ENCODE data around the gene PRKAR1A.

Gene PRKAR1A

DNA sequence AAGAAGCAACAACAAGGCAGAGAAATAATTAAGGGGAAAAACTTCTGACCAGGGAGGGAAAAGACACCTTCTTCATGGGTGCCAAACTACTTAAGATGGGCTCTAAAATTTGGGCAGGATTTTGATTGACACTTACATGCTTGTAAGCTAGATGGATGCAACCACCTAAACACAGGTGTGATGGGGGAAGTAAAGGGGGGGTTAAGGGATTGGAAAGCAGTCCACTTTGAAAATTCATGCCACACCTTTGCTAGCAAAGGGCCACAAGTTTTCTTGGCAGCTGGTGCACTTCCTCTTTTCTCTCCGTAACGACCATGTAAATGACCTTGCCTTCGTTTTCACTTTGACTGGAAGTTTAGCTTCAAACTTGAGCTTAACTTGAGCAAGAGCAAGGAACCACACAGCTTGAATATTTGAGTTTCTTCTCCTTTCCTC, 14.3 kb upstream of the PRKAR1A start:
- Histone ChIP-seq H3K9ac (ENCODE audit: low read depth, low read length, poor library complexity) (no peak overlapping the region), H3K36me3 (replicated peaks in 1 of 2; ENCODE audit: control insufficient read depth in 2 of 2, insufficient read depth in 2 of 2, low read length in 2 of 2) (no peaks in the 10 kb centered on the region), H3K14ac (ENCODE audit: low read length) (no peak overlapping the region), H3K4me1 (ENCODE audit: control insufficient read depth in 2 of 2, insufficient read depth in 1 of 2, low read depth in 1 of 2, low read length in 2 of 2) (no peaks in the 10 kb centered on the region), H3K79me1 (ENCODE audit: low read depth, low read length) (no peaks in the 10 kb centered on the region), H4K91ac (ENCODE audit: low read depth, low read length, poor library complexity) (no peak overlapping the region), H3K18ac (ENCODE audit: low read length) (no peak overlapping the region), H3K27ac (replicated peaks; ENCODE audit: low read length) (no peak overlapping the region), H2BK12ac (ENCODE audit: low read length) (no peak overlapping the region), H3K4ac (ENCODE audit: low read length) (no peak overlapping the region), H3K27me3 (ENCODE audit: control insufficient read depth in 3 of 3, insufficient read depth in 3 of 3, low read depth in 1 of 3, low read length in 3 of 3) (no peaks in the 10 kb centered on the region), H2BK15ac (ENCODE audit: low read length) (no peak overlapping the region), H4K8ac (ENCODE audit: low read depth, low read length) (no peak overlapping the region), H2BK5ac (ENCODE audit: low read length) (no peak overlapping the region), H3K9me3 (replicated peaks in 1 of 2; ENCODE audit: control insufficient read depth in 2 of 2, insufficient read depth in 1 of 2, low read depth in 1 of 2, low read length in 2 of 2) (no peaks in the 10 kb centered on the region), H3K4me3 (ENCODE audit: low read length in 2 of 2) (no peak overlapping the region), H2BK120ac (ENCODE audit: low read depth, low read length) (no peak overlapping the region), H2AK5ac (ENCODE audit: low read depth, low read length) (no peak overlapping the region), H2AFZ (ENCODE audit: low read length) (no peak overlapping the region), H3K23ac (ENCODE audit: low read depth, low read length, poor library complexity) (no peak overlapping the region), H3K4me2 (ENCODE audit: insufficient read depth, low read length, poor library complexity, severe bottlenecking) (no peak overlapping the region)
- DNase-seq (ENCODE audit: low spot score) = no peak
- no CpG with 5 or more reads among the region's 3 CpGs for WGBS, 2 donors (ENCODE audit: extremely low coverage in 2 of 2, insufficient read length in 2 of 2, insufficient replicate concordance in 1 of 2)

DNA sequence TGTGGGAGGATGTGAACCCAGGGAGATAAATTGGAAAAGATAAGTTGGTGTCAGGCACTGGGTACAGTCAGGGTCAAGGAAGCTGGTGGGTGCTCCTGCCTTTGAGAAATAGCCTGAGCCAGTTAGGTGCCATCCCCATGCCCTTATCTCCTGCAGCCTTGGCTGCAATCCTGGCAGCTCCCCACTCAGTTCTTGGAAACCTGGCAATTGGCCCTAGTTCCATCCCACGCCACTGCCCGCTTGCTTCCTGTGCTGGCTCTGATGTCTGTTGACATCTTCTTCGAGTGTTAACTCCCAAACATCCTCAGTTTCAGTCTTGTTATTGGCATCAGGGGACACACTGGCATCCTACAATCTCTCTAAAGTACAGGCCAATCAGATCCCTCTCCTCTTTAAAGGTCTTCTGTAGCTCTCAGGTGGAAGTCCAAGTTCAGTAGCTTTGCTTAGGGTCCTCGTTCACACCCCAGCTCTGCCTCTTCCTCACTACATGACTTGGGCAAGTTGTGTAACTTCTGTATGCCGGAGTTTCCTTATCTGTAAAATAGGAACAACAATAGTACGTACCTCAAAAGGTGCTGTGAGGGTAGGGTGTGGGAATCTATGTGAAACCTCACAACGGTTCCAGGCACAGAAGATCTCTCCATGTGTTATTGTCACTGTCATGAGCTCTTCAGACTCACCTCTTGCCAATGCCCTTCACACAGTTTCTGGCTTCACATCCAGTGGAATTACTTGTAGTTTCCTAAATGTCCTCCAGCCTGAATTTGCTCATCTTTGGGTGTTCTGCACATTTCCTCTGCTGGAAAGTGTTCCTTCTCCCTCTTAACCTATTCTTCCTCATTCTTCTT, 13.5 kb upstream of the PRKAR1A start:
- H3K4ac ChIP-seq (ENCODE audit: low read length) = no peak overlapping the region
- H3K9ac ChIP-seq (ENCODE audit: low read depth, low read length, poor library complexity) = no peak overlapping the region
- H4K91ac ChIP-seq (ENCODE audit: low read depth, low read length, poor library complexity) = no peak overlapping the region
- no peak overlapping the region for H3K23ac ChIP-seq (ENCODE audit: low read depth, low read length, poor library complexity)
- no peak overlapping the region for H3K4me3 ChIP-seq (ENCODE audit: low read length in 2 of 2)
- no peak overlapping the region for H2BK12ac ChIP-seq (ENCODE audit: low read length)
- no peaks in the 10 kb centered on the region for H3K36me3 ChIP-seq (replicated peaks in 1 of 2; ENCODE audit: control insufficient read depth in 2 of 2, insufficient read depth in 2 of 2, low read length in 2 of 2)
- no CpG with 5 or more reads among the region's 7 CpGs for WGBS, 2 donors (ENCODE audit: extremely low coverage in 2 of 2, insufficient read length in 2 of 2, insufficient replicate concordance in 1 of 2)
- H3K18ac ChIP-seq (ENCODE audit: low read length) = no peak overlapping the region
- no peak overlapping the region for H2BK15ac ChIP-seq (ENCODE audit: low read length)
- no peak overlapping the region for H4K8ac ChIP-seq (ENCODE audit: low read depth, low read length)
- DNase-seq (ENCODE audit: low spot score) = no peak
- no peak overlapping the region for H2BK120ac ChIP-seq (ENCODE audit: low read depth, low read length)
- H3K27ac ChIP-seq (replicated peaks; ENCODE audit: low read length) = no peak overlapping the region
- no peak overlapping the region for H3K4me2 ChIP-seq (ENCODE audit: insufficient read depth, low read length, poor library complexity, severe bottlenecking)
- no peaks in the 10 kb centered on the region for H3K9me3 ChIP-seq (replicated peaks in 1 of 2; ENCODE audit: control insufficient read depth in 2 of 2, insufficient read depth in 1 of 2, low read depth in 1 of 2, low read length in 2 of 2)
- H3K27me3 ChIP-seq (ENCODE audit: control insufficient read depth in 3 of 3, insufficient read depth in 3 of 3, low read depth in 1 of 3, low read length in 3 of 3) = no peaks in the 10 kb centered on the region
- H2AFZ ChIP-seq (ENCODE audit: low read length) = no peak overlapping the region
- no peaks in the 10 kb centered on the region for H3K79me1 ChIP-seq (ENCODE audit: low read depth, low read length)
- H3K4me1 ChIP-seq (ENCODE audit: control insufficient read depth in 2 of 2, insufficient read depth in 1 of 2, low read depth in 1 of 2, low read length in 2 of 2) = no peaks in the 10 kb centered on the region
- no peak overlapping the region for H2BK5ac ChIP-seq (ENCODE audit: low read length)
- no peak overlapping the region for H2AK5ac ChIP-seq (ENCODE audit: low read depth, low read length)
- H3K14ac ChIP-seq (ENCODE audit: low read length) = no peak overlapping the region

DNA sequence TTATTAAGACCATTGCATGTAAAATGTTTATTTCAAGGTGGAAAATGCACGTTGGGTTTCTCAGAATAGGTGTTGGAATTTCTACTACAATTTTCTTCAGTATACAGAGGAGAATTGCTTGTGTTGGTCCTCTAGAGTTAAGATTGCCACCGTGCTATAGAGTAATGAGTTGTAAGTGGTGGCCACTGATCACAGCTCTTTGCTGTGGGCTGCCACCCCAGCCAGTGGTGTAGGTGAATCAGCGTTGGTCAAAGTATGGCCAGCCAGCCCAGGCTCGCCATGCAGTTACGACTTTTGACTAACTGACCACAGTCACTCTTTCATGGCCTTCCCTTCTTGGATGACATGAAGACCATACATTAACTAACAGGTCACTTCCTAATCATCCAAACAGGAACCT, 12.6 kb upstream of the PRKAR1A start:
- no peak overlapping the region for H2BK120ac ChIP-seq (ENCODE audit: low read depth, low read length)
- H4K8ac ChIP-seq (ENCODE audit: low read depth, low read length) = no peak overlapping the region
- H3K9ac ChIP-seq (ENCODE audit: low read depth, low read length, poor library complexity) = no peak overlapping the region
- H4K91ac ChIP-seq (ENCODE audit: low read depth, low read length, poor library complexity) = no peak overlapping the region
- no peak overlapping the region for H3K14ac ChIP-seq (ENCODE audit: low read length)
- no peak overlapping the region for H3K4ac ChIP-seq (ENCODE audit: low read length)
- H2AFZ ChIP-seq (ENCODE audit: low read length) = no peak overlapping the region
- no peak overlapping the region for H3K23ac ChIP-seq (ENCODE audit: low read depth, low read length, poor library complexity)
- no peak overlapping the region for H3K27ac ChIP-seq (replicated peaks; ENCODE audit: low read length)
- H2BK12ac ChIP-seq (ENCODE audit: low read length) = no peak overlapping the region
- WGBS, 2 donors (ENCODE audit: extremely low coverage in 2 of 2, insufficient read length in 2 of 2, insufficient replicate concordance in 1 of 2) = no CpG with 5 or more reads among the region's 5 CpGs
- no peak overlapping the region for H2BK5ac ChIP-seq (ENCODE audit: low read length)
- no peak overlapping the region for H2AK5ac ChIP-seq (ENCODE audit: low read depth, low read length)
- H3K18ac ChIP-seq (ENCODE audit: low read length) = no peak overlapping the region
- H3K9me3 ChIP-seq (replicated peaks in 1 of 2; ENCODE audit: control insufficient read depth in 2 of 2, insufficient read depth in 1 of 2, low read depth in 1 of 2, low read length in 2 of 2) = no peaks in the 10 kb centered on the region
- no peak for DNase-seq (ENCODE audit: low spot score)
- H3K79me1 ChIP-seq (ENCODE audit: low read depth, low read length) = no peaks in the 10 kb centered on the region
- no peaks in the 10 kb centered on the region for H3K36me3 ChIP-seq (replicated peaks in 1 of 2; ENCODE audit: control insufficient read depth in 2 of 2, insufficient read depth in 2 of 2, low read length in 2 of 2)
- no peaks in the 10 kb centered on the region for H3K27me3 ChIP-seq (ENCODE audit: control insufficient read depth in 3 of 3, insufficient read depth in 3 of 3, low read depth in 1 of 3, low read length in 3 of 3)
- no peak overlapping the region for H2BK15ac ChIP-seq (ENCODE audit: low read length)
- H3K4me2 ChIP-seq (ENCODE audit: insufficient read depth, low read length, poor library complexity, severe bottlenecking) = no peak overlapping the region
- H3K4me3 ChIP-seq (ENCODE audit: low read length in 2 of 2) = no peak overlapping the region
- H3K4me1 ChIP-seq (ENCODE audit: control insufficient read depth in 2 of 2, insufficient read depth in 1 of 2, low read depth in 1 of 2, low read length in 2 of 2) = no peaks in the 10 kb centered on the region

DNA sequence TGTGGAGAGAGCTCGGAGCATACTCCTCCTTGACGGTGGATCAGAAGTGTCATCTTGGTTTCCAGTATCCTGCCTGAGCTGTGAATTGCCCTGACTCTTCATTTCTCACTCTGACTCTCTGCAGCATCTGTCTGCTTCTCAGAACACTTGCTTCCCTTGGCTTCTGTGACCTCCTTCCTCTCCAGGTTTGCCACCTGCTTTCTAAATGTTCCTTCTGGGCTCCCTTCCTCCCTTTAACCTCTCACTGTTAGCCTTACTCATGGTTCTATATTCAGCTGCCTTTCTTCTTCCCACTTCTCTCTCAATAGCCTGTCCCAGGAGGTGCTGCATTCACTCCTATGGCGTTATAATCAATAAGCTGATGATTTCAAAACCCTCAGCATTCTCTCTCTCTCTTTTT, 11.2 kb upstream of the PRKAR1A start:
- Histone ChIP-seq H2BK120ac (ENCODE audit: low read depth, low read length) (no peak overlapping the region), H4K8ac (ENCODE audit: low read depth, low read length) (no peak overlapping the region), H3K9ac (ENCODE audit: low read depth, low read length, poor library complexity) (no peak overlapping the region), H3K9me3 (replicated peaks in 1 of 2; ENCODE audit: control insufficient read depth in 2 of 2, insufficient read depth in 1 of 2, low read depth in 1 of 2, low read length in 2 of 2) (no peaks in the 10 kb centered on the region), H3K23ac (ENCODE audit: low read depth, low read length, poor library complexity) (no peak overlapping the region), H3K79me1 (ENCODE audit: low read depth, low read length) (no peaks in the 10 kb centered on the region), H3K36me3 (replicated peaks in 1 of 2; ENCODE audit: control insufficient read depth in 2 of 2, insufficient read depth in 2 of 2, low read length in 2 of 2) (no peaks in the 10 kb centered on the region), H2AK5ac (ENCODE audit: low read depth, low read length) (no peak overlapping the region), H3K14ac (ENCODE audit: low read length) (no peak overlapping the region), H3K4me2 (ENCODE audit: insufficient read depth, low read length, poor library complexity, severe bottlenecking) (no peak overlapping the region), H3K27me3 (ENCODE audit: control insufficient read depth in 3 of 3, insufficient read depth in 3 of 3, low read depth in 1 of 3, low read length in 3 of 3) (no peaks in the 10 kb centered on the region), H3K18ac (ENCODE audit: low read length) (no peak overlapping the region), H3K27ac (replicated peaks; ENCODE audit: low read length) (no peak overlapping the region), H3K4ac (ENCODE audit: low read length) (no peak overlapping the region), H2BK15ac (ENCODE audit: low read length) (no peak overlapping the region), H2BK12ac (ENCODE audit: low read length) (no peak overlapping the region), H3K4me1 (ENCODE audit: control insufficient read depth in 2 of 2, insufficient read depth in 1 of 2, low read depth in 1 of 2, low read length in 2 of 2) (no peaks in the 10 kb centered on the region), H3K4me3 (ENCODE audit: low read length in 2 of 2) (no peak overlapping the region), H2BK5ac (ENCODE audit: low read length) (no peak overlapping the region), H4K91ac (ENCODE audit: low read depth, low read length, poor library complexity) (no peak overlapping the region), H2AFZ (ENCODE audit: low read length) (no peak overlapping the region)
- no CpG with 5 or more reads among the region's 3 CpGs for WGBS, 2 donors (ENCODE audit: extremely low coverage in 2 of 2, insufficient read length in 2 of 2, insufficient replicate concordance in 1 of 2)
- DNase-seq (ENCODE audit: low spot score) = no peak

All from neuronal stem cell (in vitro differentiated cells).